Raji (cell line): ENCODE data around the gene COPA.

Source experiments
- POLR2A ChIP-seq: IDR thresholded peaks from 2 replicates; pipeline ENCODE4 v1.6.1; 2011; ENCODE audit warnings: low read depth, low read length, control low read depth; ENCODE audit not compliant: insufficient read depth

Gene COPA

GRCh38 chr1:160365325-160365724, 22.3 kb upstream of the COPA start:
- no peak for TF ChIP-seq POLR2A

GRCh38 chr1:160363951-160364735, 21.1 kb upstream of the COPA start:
- no peak for TF ChIP-seq POLR2A

- no peak for TF ChIP-seq POLR2A
Measured at GRCh38 chr1:160363010-160363409, 20.0 kb upstream of the COPA start.

GRCh38 chr1:160362168-160362957, 19.3 kb upstream of the COPA start:
- TF ChIP-seq POLR2A: no peak

- TF ChIP-seq POLR2A: no peak
Measured at GRCh38 chr1:160361814-160362167, 18.7 kb upstream of the COPA start.

- no peak for TF ChIP-seq POLR2A
Measured at GRCh38 chr1:160361199-160361598, 18.1 kb upstream of the COPA start.

- no peak for TF ChIP-seq POLR2A
Measured at GRCh38 chr1:160360227-160360695, 17.2 kb upstream of the COPA start.

GRCh38 chr1:160359559-160360226, 16.6 kb upstream of the COPA start:
- no peak for TF ChIP-seq POLR2A

- TF ChIP-seq POLR2A: no peak
Measured at GRCh38 chr1:160358073-160358472, 15.0 kb upstream of the COPA start.

GRCh38 chr1:160357286-160358002, 14.4 kb upstream of the COPA start:
- no peak for TF ChIP-seq POLR2A

- no peak for TF ChIP-seq POLR2A
Measured at GRCh38 chr1:160354388-160354985, 11.4 kb upstream of the COPA start.

- TF ChIP-seq POLR2A: no peak
Measured at GRCh38 chr1:160353223-160353622, 10.2 kb upstream of the COPA start.

GRCh38 chr1:160352555-160352954, 9.5 kb upstream of the COPA start:
- TF ChIP-seq POLR2A: no peak

- TF ChIP-seq POLR2A: no peak
Measured at GRCh38 chr1:160351629-160352028, 8.6 kb upstream of the COPA start.

- no peak for TF ChIP-seq POLR2A
Measured at GRCh38 chr1:160346958-160347357, 3.9 kb upstream of the COPA start.

GRCh38 chr1:160346463-160346862, 3.4 kb upstream of the COPA start:
- TF ChIP-seq POLR2A: no peak
